GM18505 (cell line): Measurements from ENCODE around the gene LRP1B.

Source experiments
- ATAC-seq: cut with Tn5 transposase; IDR thresholded peaks from one replicate; pipeline ENCODE4 v1.9.1; 2021; ENCODE audit not compliant: unreplicated experiment
- POLR2A ChIP-seq: IDR thresholded peaks from 4 replicates; pipeline ENCODE4 v1.6.1; 2011; ENCODE audit warnings: borderline replicate concordance; ENCODE audit not compliant: insufficient read depth, insufficient read length; ENCODE audit errors: extremely low read depth

Gene LRP1B

GRCh38 chr2:141766225-141766624 lies 364.6 kb downstream of the LRP1B start:
- no peak for TF ChIP-seq POLR2A
- no peak for ATAC-seq

GRCh38 chr2:141748616-141749015 lies 382.2 kb downstream of the LRP1B start:
- TF ChIP-seq POLR2A = no peak
- ATAC-seq = no peak

GRCh38 chr2:141741652-141742051 lies 389.2 kb downstream of the LRP1B start:
- TF ChIP-seq POLR2A = no peak
- no peak for ATAC-seq

- no peak for TF ChIP-seq POLR2A
- ATAC-seq = no peak
These were observed 393.1 kb downstream of the LRP1B start for GRCh38 chr2:141737492-141738255.

- no peak for TF ChIP-seq POLR2A
- ATAC-seq = no peak
These were observed 394.4 kb downstream of the LRP1B start for GRCh38 chr2:141736466-141736865.

- no peak for ATAC-seq
- TF ChIP-seq POLR2A = no peak
These were observed 401.9 kb downstream of the LRP1B start for GRCh38 chr2:141728886-141729285.

- TF ChIP-seq POLR2A = no peak
- ATAC-seq = no peak
These were observed 402.7 kb downstream of the LRP1B start for GRCh38 chr2:141728142-141728541.

- no peak for TF ChIP-seq POLR2A
- no peak for ATAC-seq
These were observed 406.4 kb downstream of the LRP1B start for GRCh38 chr2:141724426-141724825.

GRCh38 chr2:141723814-141724213 lies 407.0 kb downstream of the LRP1B start:
- ATAC-seq = no peak
- TF ChIP-seq POLR2A = no peak

- no peak for ATAC-seq
- no peak for TF ChIP-seq POLR2A
These were observed 410.3 kb downstream of the LRP1B start for GRCh38 chr2:141720476-141720875.

GRCh38 chr2:141714496-141714895 lies 416.3 kb downstream of the LRP1B start:
- TF ChIP-seq POLR2A = no peak

GRCh38 chr2:141711627-141712026 lies 419.2 kb downstream of the LRP1B start:
- TF ChIP-seq POLR2A = no peak
- ATAC-seq = no peak

More at GRCh38 chr2:141714496-141714895, 416.3 kb downstream of the LRP1B start:
- no peak for ATAC-seq

GRCh38 chr2:141710589-141711239 lies 420.1 kb downstream of the LRP1B start:
- ATAC-seq = no peak
- no peak for TF ChIP-seq POLR2A

GRCh38 chr2:141709756-141710155 lies 421.1 kb downstream of the LRP1B start:
- TF ChIP-seq POLR2A = no peak
- no peak for ATAC-seq
